Bronchial epithelial cell (primary cell): ENCODE measurements around the gene PCGF5. TPM values are rescaled to one million over a fixed set of nuclear protein-coding genes. Genes with fewer than 3 reads are reported as not detected.
"Not testable (repeated sequence)": the region's sequence is repeated elsewhere in the genome, so short reads cannot be mapped to it uniquely, and the experiment has no call there.

Experiments
- DNase-seq: peaks from one replicate; pipeline ENCODE4 v3.0.0-alpha.2; 2010; ENCODE audit warnings: low read depth
- FAIRE-seq: peaks from 2 replicates; lab custom pipeline; 2011; peaks lifted over from hg19 to GRCh38; lab: Jason Lieb, UNC
- H3K27me3 ChIP-seq: 2 replicates; pipeline ENCODE4 v1.5.1; 2011; ENCODE audit warnings: low read length; ENCODE audit not compliant: control insufficient read depth, insufficient read depth
- H3K36me3 ChIP-seq: 2 replicates; pipeline ENCODE4 v1.5.1; 2011; ENCODE audit warnings: low read length; ENCODE audit not compliant: control insufficient read depth, insufficient read depth
- H3K4me3 ChIP-seq: 2 replicates; pipeline ENCODE4 v1.5.1; 2011; ENCODE audit warnings: mild to moderate bottlenecking, low read depth, low read length, control low read depth
- CTCF ChIP-seq: IDR thresholded peaks from 2 replicates; pipeline ENCODE4 v1.5.1; 2011; ENCODE audit warnings: mild to moderate bottlenecking, moderate library complexity, low read length, control low read depth, inconsistent platforms; ENCODE audit not compliant: insufficient read depth, severe bottlenecking
- total RNA-seq: library from RNA; depleted of rRNA; stranded (reverse); fragments of >200 nt; gene quantifications from 2 replicates; pipeline ENCODE4 v1.2.1, GENCODE V29; 2014

PCGF5 gene
- total RNA-seq, 1 donor from 2014 or later: 29.7 TPM

- DNase-seq (no peak), FAIRE-seq (no peak)
- Histone ChIP-seq H3K27me3 (no peaks in the 10 kb centered on the region), H3K36me3 (no peaks in the 10 kb centered on the region), H3K4me3 (no peak overlapping the region)
- no peak for TF ChIP-seq CTCF
Measured at GRCh38 chr10:91311601-91312381, 91.3 kb downstream of the PCGF5 start.

GRCh38 chr10:91312382-91312733, 91.9 kb downstream of the PCGF5 start:
- TF ChIP-seq CTCF: no peak
- FAIRE-seq: no peak
- no peak for DNase-seq
- H3K36me3 ChIP-seq: no peaks in the 10 kb centered on the region
- no peak overlapping the region for H3K4me3 ChIP-seq
- H3K27me3 ChIP-seq: no peaks in the 10 kb centered on the region

- FAIRE-seq (no peak), DNase-seq (peak; percentile 29)
- no peak for TF ChIP-seq CTCF
- no peaks in the 10 kb centered on the region for H3K27me3 ChIP-seq
- H3K36me3 ChIP-seq: no peaks in the 10 kb centered on the region
- H3K4me3 ChIP-seq: no peak overlapping the region
Measured at GRCh38 chr10:91313796-91314485, 93.5 kb downstream of the PCGF5 start.

GRCh38 chr10:91316486-91316885, 96.0 kb downstream of the PCGF5 start:
- Histone ChIP-seq H3K27me3 (no peaks in the 10 kb centered on the region), H3K4me3 (no peak overlapping the region), H3K36me3 (no peaks in the 10 kb centered on the region)
- FAIRE-seq (no peak), DNase-seq (no peak)
- TF ChIP-seq CTCF: no peak

- Histone ChIP-seq H3K4me3 (no peak overlapping the region), H3K27me3 (no peaks in the 10 kb centered on the region), H3K36me3 (no peaks in the 10 kb centered on the region)
- TF ChIP-seq CTCF: no peak
- DNase-seq (no peak), FAIRE-seq (no peak)
Measured at GRCh38 chr10:91317541-91317940, 97.1 kb downstream of the PCGF5 start.

GRCh38 chr10:91319336-91319735, 98.9 kb downstream of the PCGF5 start:
- FAIRE-seq (no peak), DNase-seq (no peak)

GRCh38 chr10:91323293-91323905, 102.9 kb downstream of the PCGF5 start:
- not testable (repeated sequence) for H3K27me3 ChIP-seq, DNase-seq, H3K36me3 ChIP-seq, H3K4me3 ChIP-seq, FAIRE-seq

More at GRCh38 chr10:91319336-91319735, 98.9 kb downstream of the PCGF5 start:
- H3K27me3 ChIP-seq: no peaks in the 10 kb centered on the region
- no peak for TF ChIP-seq CTCF
- no peak overlapping the region for H3K4me3 ChIP-seq
- no peaks in the 10 kb centered on the region for H3K36me3 ChIP-seq
